ENCODE data around the gene LEMD3. TPM values are rescaled to one million over a fixed set of nuclear protein-coding genes. Genes with fewer than 3 reads are reported as not detected.
A peak's percentile ranks its signal among the peaks of the same experiment; 100 is the strongest.

The LEMD3 gene
- 10 to 100 TPM; 30.9 to 34.3 (median 32.5) TPM for total RNA-seq

DNA sequence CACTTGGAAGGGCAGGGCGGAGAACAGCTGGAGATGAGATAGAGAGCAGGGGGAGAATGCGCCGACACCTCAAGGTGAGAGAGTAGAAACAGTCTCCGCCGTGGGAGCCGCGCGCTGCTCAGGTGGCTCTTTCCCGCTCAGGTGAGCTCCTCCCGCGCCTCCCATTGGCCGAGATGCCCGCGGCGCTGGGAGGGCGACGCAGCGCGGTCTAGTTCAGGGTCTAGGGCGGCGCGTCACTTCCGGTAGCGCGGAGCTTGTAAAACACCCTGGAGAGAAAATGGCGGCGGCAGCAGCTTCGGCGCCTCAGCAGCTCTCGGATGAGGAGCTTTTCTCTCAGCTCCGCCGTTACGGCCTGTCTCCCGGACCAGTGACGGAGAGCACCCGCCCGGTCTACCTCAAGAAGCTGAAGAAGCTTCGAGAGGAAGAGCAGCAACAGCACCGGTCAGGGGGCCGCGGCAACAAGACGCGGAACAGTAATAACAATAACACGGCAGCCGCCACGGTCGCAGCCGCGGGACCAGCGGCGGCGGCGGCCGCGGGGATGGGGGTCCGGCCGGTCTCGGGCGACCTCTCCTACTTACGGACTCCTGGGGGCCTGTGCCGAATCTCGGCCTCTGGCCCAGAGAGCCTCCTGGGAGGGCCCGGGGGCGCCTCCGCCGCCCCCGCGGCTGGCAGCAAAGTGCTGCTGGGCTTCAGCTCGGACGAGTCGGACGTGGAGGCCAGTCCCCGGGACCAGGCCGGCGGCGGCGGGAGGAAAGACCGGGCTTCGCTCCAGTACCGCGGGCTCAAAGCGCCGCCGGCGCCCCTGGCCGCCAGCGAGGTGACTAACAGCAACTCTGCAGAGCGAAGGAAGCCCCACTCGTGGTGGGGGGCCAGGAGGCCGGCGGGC, at the start of gene LEMD3:
Gene LEMD3 (plus strand): TSS at position 264 of the 889 bp plus-strand sequence. CDS start 14 bp downstream, at position 278.
- peak; percentile 94 to 95 for ATAC-seq

GRCh38 chr12:65121049-65121955, 48.1 kb upstream of the LEMD3 start, which contains the start of gene WIF1:
Gene WIF1, minus strand, starts transcription at chr12:65121305. Its CDS starts 114 bp downstream, at chr12:65121191.
- Mint-ChIP-seq H3K9me3 (no peaks in the 10 kb centered on the region), H3K4me1 (ENCODE audit: low read depth) (peaks cover 9% of the 10 kb centered on the region), H3K36me3 (ENCODE audit: insufficient read depth) (no peaks in the 10 kb centered on the region), H3K27me3 (ENCODE audit: low read depth) (peaks cover 45% of the 10 kb centered on the region), H3K4me3 (peak within 1 kb of the TSS; percentile 44)
- DNase-seq (peak; percentile 13), ATAC-seq (peak; percentile 74 to 84)

More for the DNA sequence above, at the start of gene LEMD3:
- peak within 1 kb of the TSS; percentile 99 for H3K4me3 Mint-ChIP-seq
- H3K27me3 Mint-ChIP-seq (ENCODE audit: low read depth) = peaks cover 2% of the 10 kb centered on the region
- peak; percentile 92 for DNase-seq
- H3K9me3 Mint-ChIP-seq = no peaks in the 10 kb centered on the region
- H3K4me1 Mint-ChIP-seq (ENCODE audit: low read depth) = peaks cover 34% of the 10 kb centered on the region
- peaks cover 9% of the 10 kb centered on the region for H3K36me3 Mint-ChIP-seq (ENCODE audit: insufficient read depth)

DNA sequence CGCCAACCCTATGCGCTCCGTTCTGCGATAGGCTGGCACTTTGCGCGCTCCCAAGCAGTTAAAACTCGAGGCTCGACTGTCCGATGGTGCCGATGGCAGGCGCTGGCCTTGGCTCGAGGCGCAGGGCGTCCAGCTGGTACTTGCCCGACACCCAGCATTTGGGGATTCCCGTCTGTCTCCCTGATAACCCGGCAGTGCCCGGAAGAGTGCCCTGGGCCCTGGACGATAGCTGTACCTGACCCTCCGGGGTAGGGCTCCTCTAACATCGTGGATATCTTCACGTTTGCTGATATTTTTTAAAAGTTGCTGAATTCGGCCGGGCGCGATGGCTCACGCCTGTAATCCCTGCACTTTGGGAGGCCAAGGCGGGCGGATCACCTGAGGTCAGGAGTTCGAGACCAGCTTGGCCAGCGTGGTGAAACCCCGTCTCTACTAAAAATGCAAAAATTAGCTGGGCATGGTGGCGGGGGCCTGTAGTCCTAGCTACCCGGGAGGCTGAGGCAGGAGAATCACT, 47.4 kb upstream of the LEMD3 start:
- H3K4me3 Mint-ChIP-seq = peak overlapping the region; percentile 44
- H3K27me3 Mint-ChIP-seq (ENCODE audit: low read depth) = peaks cover 40% of the 10 kb centered on the region
- ATAC-seq (no peak), DNase-seq (no peak)
- no peaks in the 10 kb centered on the region for H3K36me3 Mint-ChIP-seq (ENCODE audit: insufficient read depth)
- H3K9me3 Mint-ChIP-seq = no peaks in the 10 kb centered on the region
- H3K4me1 Mint-ChIP-seq (ENCODE audit: low read depth) = peaks cover 9% of the 10 kb centered on the region

- Mint-ChIP-seq H3K4me1 (ENCODE audit: low read depth) (peaks cover 9% of the 10 kb centered on the region), H3K36me3 (ENCODE audit: insufficient read depth) (no peaks in the 10 kb centered on the region)
- no peak for ATAC-seq
Observed at GRCh38 chr12:65122703-65123102, 46.7 kb upstream of the LEMD3 start.

DNA sequence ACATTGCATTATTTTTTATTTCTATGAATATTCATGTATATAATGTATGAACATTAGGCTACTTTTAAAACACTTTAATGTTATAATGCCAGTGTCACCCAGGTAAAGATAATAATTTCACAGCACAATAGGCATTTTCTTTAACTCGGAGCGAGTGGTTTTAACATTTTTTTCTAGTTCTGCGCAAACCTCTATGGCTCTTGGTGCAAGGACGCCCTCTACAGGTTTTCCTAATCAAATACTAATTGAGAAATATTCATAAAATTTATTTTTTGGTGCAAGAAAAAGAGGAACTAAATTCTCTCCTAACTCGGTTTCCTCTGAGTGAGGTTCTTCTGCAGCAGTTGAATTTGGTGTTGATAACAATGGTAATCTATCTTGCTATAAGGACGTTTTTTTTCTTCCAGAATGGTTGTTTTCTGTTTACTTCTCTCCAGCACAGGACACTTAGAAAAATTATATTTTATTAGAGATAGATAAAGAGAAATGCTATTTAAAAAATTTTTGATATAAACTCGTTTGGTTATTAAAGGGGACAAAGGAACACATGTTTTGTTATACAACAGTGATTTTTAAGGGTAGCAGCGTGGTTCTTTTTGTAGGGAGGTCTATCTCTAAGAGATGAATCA, 45.8 kb upstream of the LEMD3 start:
- DNase-seq (no peak), ATAC-seq (no peak)
- Mint-ChIP-seq H3K9me3 (no peaks in the 10 kb centered on the region), H3K36me3 (ENCODE audit: insufficient read depth) (no peaks in the 10 kb centered on the region), H3K4me3 (no peak overlapping the region), H3K27me3 (ENCODE audit: low read depth) (peaks cover 35% of the 10 kb centered on the region), H3K4me1 (ENCODE audit: low read depth) (peaks cover 9% of the 10 kb centered on the region)

More at GRCh38 chr12:65122703-65123102, 46.7 kb upstream of the LEMD3 start:
- H3K4me3 Mint-ChIP-seq = no peak overlapping the region
- H3K9me3 Mint-ChIP-seq = no peaks in the 10 kb centered on the region
- DNase-seq = no peak
- peaks cover 38% of the 10 kb centered on the region for H3K27me3 Mint-ChIP-seq (ENCODE audit: low read depth)

- H3K27me3 Mint-ChIP-seq (ENCODE audit: low read depth) = peaks cover 29% of the 10 kb centered on the region
- peaks cover 9% of the 10 kb centered on the region for H3K4me1 Mint-ChIP-seq (ENCODE audit: low read depth)
- DNase-seq (no peak), ATAC-seq (no peak)
- H3K36me3 Mint-ChIP-seq (ENCODE audit: insufficient read depth) = no peaks in the 10 kb centered on the region
- H3K4me3 Mint-ChIP-seq = no peak overlapping the region
- no peaks in the 10 kb centered on the region for H3K9me3 Mint-ChIP-seq
Observed at GRCh38 chr12:65125247-65125646, 44.1 kb upstream of the LEMD3 start.

DNA sequence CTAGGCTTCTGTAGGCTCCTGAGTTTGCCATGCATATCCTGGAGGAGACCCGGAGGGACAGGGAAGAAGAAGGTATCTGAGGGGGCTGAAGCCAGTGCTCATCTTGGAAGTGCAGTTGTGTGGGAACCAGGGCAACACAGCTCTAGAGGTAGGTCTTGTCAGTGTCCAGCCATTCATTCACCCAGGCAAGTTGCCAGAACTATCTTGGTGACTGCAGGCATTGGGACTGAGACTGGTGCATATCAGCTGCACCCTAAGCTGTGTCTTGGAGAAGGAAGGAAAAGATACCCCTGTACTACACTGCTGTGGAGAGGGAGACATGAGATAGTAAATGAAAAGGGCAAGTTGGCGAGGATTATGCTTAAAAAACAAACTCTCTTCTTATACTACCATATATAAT, 43.4 kb upstream of the LEMD3 start:
- no peak for ATAC-seq

DNA sequence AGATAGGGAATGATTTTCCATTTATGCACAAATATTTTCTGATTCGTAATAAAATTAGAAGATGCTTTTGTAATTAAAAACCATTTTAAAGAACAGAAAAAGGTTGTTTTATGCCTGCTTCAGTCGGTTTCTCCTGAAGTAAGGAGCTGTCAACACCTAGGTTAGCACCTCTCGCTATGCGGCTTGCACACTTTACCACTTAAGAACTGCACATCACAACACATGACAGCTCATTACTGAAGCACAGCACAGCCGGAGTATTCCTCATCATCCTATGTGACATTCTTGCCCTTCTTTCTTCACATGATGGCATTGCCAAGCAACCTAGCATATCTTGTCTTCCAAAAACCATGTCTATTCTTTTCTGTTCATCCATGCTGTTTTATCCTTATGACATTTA, 42.9 kb upstream of the LEMD3 start:
- DNase-seq (no peak), ATAC-seq (no peak)
- no peaks in the 10 kb centered on the region for H3K9me3 Mint-ChIP-seq
- H3K27me3 Mint-ChIP-seq (ENCODE audit: low read depth) = peaks cover 22% of the 10 kb centered on the region
- peaks cover 2% of the 10 kb centered on the region for H3K4me1 Mint-ChIP-seq (ENCODE audit: low read depth)
- H3K36me3 Mint-ChIP-seq (ENCODE audit: insufficient read depth) = no peaks in the 10 kb centered on the region
- H3K4me3 Mint-ChIP-seq = no peak overlapping the region

More for the DNA sequence above, 43.4 kb upstream of the LEMD3 start:
- Mint-ChIP-seq H3K9me3 (no peaks in the 10 kb centered on the region), H3K4me1 (ENCODE audit: low read depth) (peaks cover 3% of the 10 kb centered on the region), H3K4me3 (no peak overlapping the region), H3K27me3 (ENCODE audit: low read depth) (peaks cover 22% of the 10 kb centered on the region), H3K36me3 (ENCODE audit: insufficient read depth) (no peaks in the 10 kb centered on the region)
- DNase-seq = no peak

GRCh38 chr12:65133879-65134278, 35.5 kb upstream of the LEMD3 start:
- H3K4me1 Mint-ChIP-seq (ENCODE audit: low read depth) = no peaks in the 10 kb centered on the region
- peaks cover 5% of the 10 kb centered on the region for H3K36me3 Mint-ChIP-seq (ENCODE audit: insufficient read depth)
- H3K9me3 Mint-ChIP-seq = peaks cover 14% of the 10 kb centered on the region
- peaks cover 10% of the 10 kb centered on the region for H3K27me3 Mint-ChIP-seq (ENCODE audit: low read depth)
- ATAC-seq (no peak), DNase-seq (no peak)
- H3K4me3 Mint-ChIP-seq = no peak overlapping the region

GRCh38 chr12:65139389-65139788, 30.0 kb upstream of the LEMD3 start:
- ATAC-seq (no peak), DNase-seq (no peak)
- Mint-ChIP-seq H3K9me3 (peaks cover 11% of the 10 kb centered on the region), H3K4me1 (ENCODE audit: low read depth) (no peaks in the 10 kb centered on the region), H3K27me3 (ENCODE audit: low read depth) (peaks cover 12% of the 10 kb centered on the region), H3K36me3 (ENCODE audit: insufficient read depth) (peaks cover 5% of the 10 kb centered on the region), H3K4me3 (no peak overlapping the region)

DNA sequence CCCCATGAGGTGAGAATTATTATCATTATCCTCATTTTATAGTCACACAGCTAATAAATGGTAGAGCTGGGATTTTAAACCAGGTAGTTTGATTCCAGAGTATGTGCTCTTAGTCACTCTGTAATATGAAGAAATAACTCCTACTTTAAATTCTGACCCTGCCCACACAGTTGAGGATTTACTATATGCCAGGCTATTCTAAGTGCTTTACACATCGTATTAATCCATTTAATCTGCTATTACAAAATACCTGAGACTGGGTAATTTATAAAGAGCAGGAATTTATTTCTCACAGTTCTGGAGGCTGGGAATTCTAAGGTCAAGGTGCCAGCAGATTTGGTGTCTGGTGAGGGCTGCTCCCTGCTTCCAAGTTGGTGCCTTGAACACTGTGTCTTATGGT, 28.6 kb upstream of the LEMD3 start:
- Mint-ChIP-seq H3K36me3 (ENCODE audit: insufficient read depth) (peaks cover 5% of the 10 kb centered on the region), H3K4me1 (ENCODE audit: low read depth) (no peaks in the 10 kb centered on the region), H3K9me3 (peaks cover 11% of the 10 kb centered on the region), H3K27me3 (ENCODE audit: low read depth) (peaks cover 12% of the 10 kb centered on the region), H3K4me3 (no peak overlapping the region)
- DNase-seq (no peak), ATAC-seq (no peak)

DNA sequence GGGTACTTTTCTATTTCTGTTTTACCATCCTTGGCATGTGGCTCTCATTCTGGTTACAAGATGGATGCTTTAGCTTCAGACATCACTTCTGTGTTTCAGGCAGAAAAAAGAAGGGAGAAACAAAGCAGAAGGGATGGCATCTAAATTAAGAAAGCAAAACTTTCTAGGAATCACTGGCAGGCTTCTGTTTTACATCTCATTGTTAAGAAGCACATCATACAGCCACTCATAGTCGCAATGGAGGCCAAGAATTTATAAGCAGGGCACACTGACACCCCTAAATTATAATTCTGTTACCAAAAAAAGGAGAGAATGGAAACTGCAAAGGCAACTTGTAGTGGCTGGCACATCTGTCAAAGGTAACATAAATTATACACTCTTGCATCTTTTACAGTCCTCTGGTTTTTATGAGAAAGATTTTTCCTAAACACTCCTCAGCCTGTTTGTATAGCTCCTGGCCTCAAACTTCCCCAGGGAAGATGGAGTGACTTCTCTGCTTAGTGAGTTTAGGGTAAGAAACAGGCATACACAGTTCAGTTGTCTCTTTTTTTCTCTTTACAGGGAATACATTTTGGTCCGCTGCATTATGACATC, 22.0 kb upstream of the LEMD3 start:
- Mint-ChIP-seq H3K9me3 (no peaks in the 10 kb centered on the region), H3K4me1 (ENCODE audit: low read depth) (no peaks in the 10 kb centered on the region), H3K4me3 (no peak overlapping the region), H3K36me3 (ENCODE audit: insufficient read depth) (no peaks in the 10 kb centered on the region), H3K27me3 (ENCODE audit: low read depth) (peaks cover 16% of the 10 kb centered on the region)
- ATAC-seq (no peak), DNase-seq (no peak)

DNA sequence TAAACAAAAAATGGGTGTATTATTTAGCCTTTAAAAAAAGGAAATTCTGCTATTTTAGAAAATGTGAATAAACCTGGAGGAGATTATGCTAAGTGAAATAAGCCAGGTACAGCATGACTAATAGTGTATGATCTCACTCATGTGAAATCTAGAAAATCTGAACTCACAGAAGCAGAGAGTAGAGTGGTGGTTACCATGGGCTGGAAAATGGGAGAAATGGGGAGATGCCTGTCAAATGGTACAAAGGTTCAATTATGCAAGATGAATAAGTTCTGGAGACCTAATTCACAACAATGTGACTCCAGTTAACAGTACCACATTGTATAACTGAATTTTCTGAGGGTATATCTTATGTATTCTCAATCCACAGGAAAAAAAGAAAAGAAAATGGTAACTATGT, 17.4 kb upstream of the LEMD3 start:
- no peak overlapping the region for H3K4me3 Mint-ChIP-seq

More for the DNA sequence above, 17.4 kb upstream of the LEMD3 start:
- ATAC-seq (no peak), DNase-seq (no peak)
- H3K9me3 Mint-ChIP-seq = no peaks in the 10 kb centered on the region
- H3K36me3 Mint-ChIP-seq (ENCODE audit: insufficient read depth) = no peaks in the 10 kb centered on the region
- peaks cover 15% of the 10 kb centered on the region for H3K4me1 Mint-ChIP-seq (ENCODE audit: low read depth)
- peaks cover 13% of the 10 kb centered on the region for H3K27me3 Mint-ChIP-seq (ENCODE audit: low read depth)
